Medulla oblongata (tissue), 1 donor: ENCODE results near the gene AVP.

Experiments used
- DNase-seq: peaks from one replicate; pipeline ENCODE4 v3.0.0-alpha.2; 2015; ENCODE audit errors: extremely low spot score

AVP gene

GRCh38 chr20:3047486-3048419 is 36.8 kb downstream of the AVP start:
- no peak for DNase-seq

GRCh38 chr20:3046677-3047462 is 37.7 kb downstream of the AVP start:
- no peak for DNase-seq

GRCh38 chr20:3045816-3046676 is 38.5 kb downstream of the AVP start, which contains the start of gene MRPS26:
MRPS26 (plus strand) TSS chr20:3046052; CDS start chr20:3046069, 17 bp downstream.
- peak; percentile 92 for DNase-seq

DNA sequence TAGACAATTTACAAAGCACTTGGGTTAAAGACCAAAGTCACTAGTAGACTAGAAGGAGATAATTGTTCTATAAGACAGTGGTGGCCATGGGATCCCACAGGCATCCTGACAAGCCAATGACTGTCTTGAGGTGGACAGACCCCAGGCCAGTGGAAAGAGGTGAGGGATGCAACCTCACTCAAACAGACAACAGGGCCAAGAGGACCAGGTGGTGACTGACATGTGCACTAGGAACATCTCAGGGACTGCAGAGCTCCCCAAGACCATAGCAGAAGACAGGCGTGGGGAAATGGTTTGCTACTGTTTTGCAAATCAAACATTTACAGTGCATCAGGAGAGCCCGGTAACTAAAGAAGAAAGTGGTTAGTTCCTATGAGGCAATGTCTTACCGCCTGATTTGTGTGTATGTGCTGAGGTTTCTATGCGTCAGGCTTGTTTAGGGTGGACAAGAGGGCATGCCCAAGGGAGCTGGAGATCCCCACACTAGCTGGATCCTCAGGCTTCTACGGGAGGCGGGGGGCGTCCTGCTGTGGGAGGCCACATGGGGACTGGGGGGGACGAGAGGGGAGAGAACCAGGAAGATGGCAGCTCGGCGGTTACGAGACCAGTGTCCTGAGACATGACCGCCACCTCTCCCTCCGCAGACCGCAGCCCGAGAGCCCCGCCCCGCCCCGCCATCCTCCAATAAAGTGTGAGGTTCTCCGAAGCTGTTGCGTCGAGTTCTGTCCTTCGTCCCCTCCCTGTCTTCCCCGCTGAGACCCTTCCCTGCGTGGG is 39.3 kb downstream of the AVP start:
- no peak for DNase-seq

DNA sequence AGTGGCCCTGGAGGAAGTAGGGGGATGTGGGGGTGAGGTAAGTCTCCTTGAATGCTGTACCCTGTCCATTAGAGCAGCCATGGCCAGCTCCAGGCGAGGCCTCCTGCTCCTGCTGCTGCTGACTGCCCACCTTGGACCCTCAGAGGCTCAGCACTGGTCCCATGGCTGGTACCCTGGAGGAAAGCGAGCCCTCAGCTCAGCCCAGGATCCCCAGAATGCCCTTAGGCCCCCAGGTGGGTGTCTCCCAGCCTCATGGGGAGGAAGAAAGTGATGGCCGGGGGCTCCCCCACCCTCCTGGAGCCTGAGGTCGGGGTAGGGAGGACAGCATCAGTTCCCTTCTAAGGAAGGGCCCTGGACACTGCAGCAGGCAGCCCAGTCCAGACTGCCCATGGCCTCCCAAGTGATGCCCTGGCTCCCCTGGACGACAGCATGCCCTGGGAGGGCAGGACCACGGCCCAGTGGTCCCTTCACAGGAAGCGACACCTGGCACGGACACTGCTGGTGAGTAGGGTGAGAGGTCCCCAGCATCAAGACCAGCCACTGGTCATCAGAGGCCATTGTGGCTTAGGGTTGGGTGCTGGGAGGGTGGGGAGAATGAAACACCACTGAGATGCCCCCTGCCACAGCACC is 40.1 kb downstream of the AVP start:
- no peak for DNase-seq

DNA sequence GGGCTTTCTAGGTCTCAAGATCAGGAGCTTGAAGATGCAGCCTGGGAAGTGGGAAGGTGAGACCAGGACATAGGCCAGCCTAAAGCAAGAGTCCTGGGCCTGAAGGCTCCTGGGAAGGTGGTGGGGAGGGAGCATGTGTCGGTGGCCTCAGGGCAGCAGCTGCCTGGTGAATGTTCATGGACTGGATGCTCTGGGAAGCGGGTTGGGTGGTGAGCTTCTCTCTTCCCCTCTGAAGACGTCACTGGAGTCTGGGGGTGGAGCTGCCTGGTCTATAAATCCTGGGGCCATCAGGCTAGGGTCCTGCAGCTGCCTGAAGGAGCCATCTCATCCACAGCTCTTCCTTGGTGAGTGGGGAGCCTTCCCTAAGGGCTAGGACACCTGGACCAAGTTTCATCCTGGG is 41.2 kb downstream of the AVP start, which contains the start of gene GNRH2:
GNRH2 (plus strand) TSS at position 301 of the 400 bp plus-strand sequence. CDS start 793 bp downstream, outside the sequence.
- DNase-seq, result no peak

DNA sequence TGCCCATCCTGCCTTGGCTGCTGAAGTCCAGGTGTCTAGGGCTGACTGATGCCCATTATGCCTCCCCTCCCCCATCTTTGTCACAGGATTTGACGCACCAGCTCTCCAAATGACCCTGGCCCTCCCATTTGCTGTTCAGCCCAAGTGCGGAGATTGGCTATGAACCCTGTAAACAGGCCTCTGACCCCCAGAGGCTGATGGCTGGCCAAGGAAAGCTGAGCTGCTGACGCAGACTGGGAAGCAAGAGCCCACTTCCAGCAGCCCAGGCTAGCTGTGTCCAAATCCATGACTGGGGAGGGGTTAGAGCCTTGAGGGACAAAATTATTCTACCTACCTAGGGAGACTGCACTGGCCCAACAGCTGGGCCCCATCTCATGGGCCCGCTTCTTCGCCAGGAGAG is 41.9 kb downstream of the AVP start:
- peak; percentile 35 for DNase-seq

GRCh38 chr20:3041854-3042409 is 42.6 kb downstream of the AVP start:
- DNase-seq, result no peak

DNA sequence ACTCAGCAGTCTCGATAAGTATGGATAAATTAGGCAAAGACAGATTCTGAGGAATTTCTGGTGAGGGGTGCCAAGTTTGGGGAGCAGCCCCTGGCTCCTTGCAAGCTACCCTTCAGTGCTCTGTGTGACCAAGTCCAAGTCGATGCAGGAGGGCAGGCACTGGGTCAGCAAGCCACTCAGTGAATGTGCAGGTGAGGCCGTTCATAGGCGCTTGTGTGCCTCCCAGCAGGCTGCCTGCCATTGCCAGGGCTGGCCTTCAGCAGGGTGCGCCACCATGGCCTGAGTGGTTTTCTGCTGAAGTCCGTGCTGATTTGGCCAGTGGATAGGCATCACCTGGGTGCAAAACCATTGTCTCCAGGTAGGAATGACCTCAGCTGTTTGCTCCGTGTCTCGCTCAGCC is 44.4 kb downstream of the AVP start:
- no peak for DNase-seq

- no peak for DNase-seq
These were observed 45.1 kb downstream of the AVP start for GRCh38 chr20:3039426-3039825.

GRCh38 chr20:3038454-3038853 is 46.1 kb downstream of the AVP start:
- no peak for DNase-seq

DNA sequence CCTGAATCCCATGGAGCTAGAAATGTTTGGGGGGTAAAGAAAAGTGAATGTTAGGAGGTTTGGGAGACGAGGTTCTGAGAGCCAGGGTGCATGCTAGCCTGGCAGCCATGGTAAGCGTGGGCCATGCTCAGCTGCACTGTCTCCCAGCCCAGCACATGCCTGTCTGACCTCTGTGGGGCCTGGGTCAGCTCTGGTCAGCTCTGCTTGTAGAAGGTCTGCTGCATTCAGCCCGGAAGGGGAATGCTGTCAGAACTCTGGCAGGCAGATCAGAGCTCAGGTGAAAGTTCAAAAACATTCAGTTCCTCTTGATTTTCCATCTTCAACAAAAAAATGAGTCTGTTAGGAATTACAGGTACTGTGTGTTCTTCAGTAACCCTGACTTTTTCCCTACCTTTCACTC is 46.9 kb downstream of the AVP start:
- no peak for DNase-seq

DNA sequence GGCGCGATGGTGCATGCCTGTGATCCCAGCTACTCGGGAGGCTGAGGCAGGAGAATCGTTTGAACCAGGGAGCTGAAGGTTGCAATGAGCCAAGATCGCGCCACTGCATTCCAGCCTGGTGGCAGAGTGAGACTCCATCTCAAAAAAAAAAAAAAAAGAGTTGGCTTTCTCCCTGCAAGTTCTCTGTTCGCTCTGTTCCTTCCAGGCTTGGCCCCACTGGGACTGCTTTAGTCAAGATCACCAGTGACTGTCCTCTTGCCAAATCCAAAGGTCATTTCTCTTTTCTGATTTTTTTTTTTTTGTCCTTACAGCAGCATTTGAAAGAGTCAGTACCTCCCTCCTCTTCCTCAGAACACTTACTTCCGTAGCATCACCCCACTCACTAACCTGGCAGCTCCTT is 51.9 kb downstream of the AVP start:
- DNase-seq, result peak; percentile 69
